Stimulated activated effector memory CD8-positive, alpha-beta T cell treated with anti-CD3 and anti-CD28 coated beads, Interleukin-12 subunit alpha, Interleukin-12 subunit beta, amount 100 ng/mL, for 72 hours (primary cell): ENCODE data around the gene TBC1D8.
A peak's percentile ranks its signal among the peaks of the same experiment; 100 is the strongest.
"Not testable (repeated sequence)": the region's sequence is repeated elsewhere in the genome, so short reads cannot be mapped to it uniquely, and the experiment has no call there.

Experiments
- ATAC-seq: fragments of 150-1000 bp; cut with Tn5 transposase; 2 replicates; pipeline ENCODE4 v1.10.0; 2021
- DNase-seq, 2 donors: peaks; one replicate each; pipeline ENCODE4 v3.0.0; 2021 to 2022; ENCODE audit warnings: low spot score in 2 of 2
- H3K27ac Mint-ChIP-seq: one replicate; pipeline ENCODE4 v1.8.0; 2022; ENCODE audit warnings: mild to moderate bottlenecking, mixed read lengths
- H3K36me3 Mint-ChIP-seq: one replicate; pipeline ENCODE4 v1.8.0; 2022; ENCODE audit warnings: mild to moderate bottlenecking, mixed read lengths
- H3K4me1 Mint-ChIP-seq: one replicate; pipeline ENCODE4 v1.8.0; 2022; ENCODE audit warnings: mixed read lengths
- H3K4me3 Mint-ChIP-seq: one replicate; pipeline ENCODE4 v1.8.0; 2022; ENCODE audit warnings: mild to moderate bottlenecking, mixed read lengths
- H3K9me3 Mint-ChIP-seq: one replicate; pipeline ENCODE4 v1.8.0; 2022; ENCODE audit warnings: mixed read lengths

The TBC1D8 gene

DNA sequence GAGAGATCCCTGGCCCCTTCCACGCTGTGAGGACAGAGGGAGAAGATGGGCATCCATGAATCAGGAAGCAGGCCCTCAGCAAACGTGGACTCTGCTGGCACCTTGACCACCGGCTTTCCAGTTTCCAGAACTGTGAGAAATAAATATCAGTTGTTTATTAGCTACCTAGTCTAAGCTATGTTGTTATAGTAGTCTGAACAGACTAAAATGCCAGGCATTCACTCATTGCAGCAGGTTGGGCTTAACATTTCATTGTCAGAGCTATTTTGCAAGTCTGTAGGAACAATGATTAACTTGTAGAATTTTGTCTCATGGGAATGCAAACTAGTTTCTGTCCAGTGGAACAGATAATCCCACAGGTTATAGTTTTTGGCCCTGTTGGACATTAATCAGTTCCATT is 24.8 kb upstream of the TBC1D8 start:
- DNase-seq (no peak), ATAC-seq (no peak)
- H3K27ac Mint-ChIP-seq = no peak overlapping the region
- H3K4me1 Mint-ChIP-seq = peaks cover 7% of the 10 kb centered on the region
- no peaks in the 10 kb centered on the region for H3K36me3 Mint-ChIP-seq
- no peak overlapping the region for H3K4me3 Mint-ChIP-seq
- H3K9me3 Mint-ChIP-seq = no peaks in the 10 kb centered on the region

DNA sequence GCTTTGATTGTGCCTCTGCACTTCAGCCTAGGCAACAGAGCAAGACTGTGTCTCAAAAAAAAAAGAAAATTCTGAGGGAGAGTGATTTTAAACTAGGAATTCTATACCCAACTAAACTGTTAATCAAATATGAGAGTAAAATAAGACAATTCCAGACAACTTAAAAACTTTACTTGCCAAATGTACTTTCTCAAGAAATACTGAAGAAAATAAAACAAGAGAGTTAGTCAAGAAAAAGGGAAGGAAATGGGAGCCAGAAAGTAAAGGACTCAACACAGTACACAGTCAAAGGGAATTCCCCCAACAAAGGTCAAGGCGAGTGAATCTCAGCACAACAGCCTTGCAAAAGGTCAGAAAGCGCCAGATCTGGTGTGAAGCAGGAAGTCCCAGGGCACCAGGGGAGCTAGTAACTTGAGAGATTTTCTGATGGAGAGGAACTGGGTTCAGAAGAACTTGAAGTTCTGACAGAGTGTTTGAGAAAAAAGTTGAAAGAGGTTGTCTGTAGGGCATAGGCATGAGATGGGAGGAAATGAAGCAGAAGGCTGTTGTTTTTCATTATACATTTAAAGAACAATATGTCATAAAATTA is 22.6 kb upstream of the TBC1D8 start:
- H3K4me1 Mint-ChIP-seq = peaks cover 7% of the 10 kb centered on the region
- H3K36me3 Mint-ChIP-seq = no peaks in the 10 kb centered on the region
- DNase-seq (no peak), ATAC-seq (peak; percentile 92)
- no peaks in the 10 kb centered on the region for H3K9me3 Mint-ChIP-seq
- H3K27ac Mint-ChIP-seq = peak overlapping the region; percentile 45
- H3K4me3 Mint-ChIP-seq = no peak overlapping the region

DNA sequence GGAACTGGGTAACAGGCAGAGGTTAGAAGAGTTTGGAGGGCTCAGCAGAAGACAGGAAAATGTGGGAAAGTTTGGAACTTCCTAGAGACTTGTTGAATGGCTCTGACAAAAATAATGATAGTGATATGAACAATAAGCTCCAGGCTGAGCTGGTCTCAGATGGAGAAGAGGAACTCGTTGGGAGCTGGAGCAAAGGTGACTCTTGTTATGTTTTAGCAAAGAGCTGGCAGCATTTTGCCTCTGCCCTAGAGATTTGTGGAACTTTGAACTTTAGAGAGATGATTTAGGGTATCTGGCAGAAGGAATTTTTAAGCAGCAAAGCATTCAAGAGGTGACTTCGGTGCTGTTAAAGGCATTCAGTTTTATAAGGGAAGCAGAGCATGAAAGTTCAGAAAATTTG is 18.6 kb upstream of the TBC1D8 start:
- H3K4me1 Mint-ChIP-seq, H3K4me3 Mint-ChIP-seq, H3K36me3 Mint-ChIP-seq, H3K9me3 Mint-ChIP-seq, ATAC-seq, H3K27ac Mint-ChIP-seq, DNase-seq: not testable (repeated sequence)

- ATAC-seq = no peak
- no peak for DNase-seq
- peaks cover 4% of the 10 kb centered on the region for H3K9me3 Mint-ChIP-seq
- no peak overlapping the region for H3K4me3 Mint-ChIP-seq
- peaks cover 1% of the 10 kb centered on the region for H3K4me1 Mint-ChIP-seq
- H3K27ac Mint-ChIP-seq = no peak overlapping the region
- H3K36me3 Mint-ChIP-seq = no peaks in the 10 kb centered on the region
These were observed 17.5 kb upstream of the TBC1D8 start for GRCh38 chr2:101168706-101169105.

- not testable (repeated sequence) for H3K4me1 Mint-ChIP-seq, H3K36me3 Mint-ChIP-seq, H3K27ac Mint-ChIP-seq, H3K9me3 Mint-ChIP-seq, DNase-seq, H3K4me3 Mint-ChIP-seq, ATAC-seq
These were observed 16.4 kb upstream of the TBC1D8 start for GRCh38 chr2:101167532-101167931.

GRCh38 chr2:101164021-101164420 is 12.8 kb upstream of the TBC1D8 start:
- Mint-ChIP-seq H3K36me3 (no peaks in the 10 kb centered on the region), H3K9me3 (peaks cover 4% of the 10 kb centered on the region), H3K4me1 (no peaks in the 10 kb centered on the region), H3K4me3 (no peak overlapping the region), H3K27ac (no peak overlapping the region)
- DNase-seq (no peak), ATAC-seq (no peak)

- no peaks in the 10 kb centered on the region for H3K36me3 Mint-ChIP-seq
- no peak for DNase-seq
- no peaks in the 10 kb centered on the region for H3K4me1 Mint-ChIP-seq
- no peak overlapping the region for H3K27ac Mint-ChIP-seq
- no peak for ATAC-seq
- no peak overlapping the region for H3K4me3 Mint-ChIP-seq
- peaks cover 2% of the 10 kb centered on the region for H3K9me3 Mint-ChIP-seq
These were observed 11.6 kb upstream of the TBC1D8 start for GRCh38 chr2:101162561-101163330.

- Mint-ChIP-seq H3K9me3 (no peaks in the 10 kb centered on the region), H3K4me1 (no peaks in the 10 kb centered on the region), H3K27ac (no peak overlapping the region), H3K36me3 (no peaks in the 10 kb centered on the region), H3K4me3 (no peak overlapping the region)
- DNase-seq (no peak), ATAC-seq (no peak)
These were observed 10.5 kb upstream of the TBC1D8 start for GRCh38 chr2:101161658-101162057.

- Mint-ChIP-seq H3K4me1 (no peaks in the 10 kb centered on the region), H3K27ac (no peak overlapping the region), H3K36me3 (no peaks in the 10 kb centered on the region), H3K9me3 (no peaks in the 10 kb centered on the region), H3K4me3 (no peak overlapping the region)
- ATAC-seq (no peak), DNase-seq (no peak)
These were observed 9.3 kb upstream of the TBC1D8 start for GRCh38 chr2:101160454-101160853.

DNA sequence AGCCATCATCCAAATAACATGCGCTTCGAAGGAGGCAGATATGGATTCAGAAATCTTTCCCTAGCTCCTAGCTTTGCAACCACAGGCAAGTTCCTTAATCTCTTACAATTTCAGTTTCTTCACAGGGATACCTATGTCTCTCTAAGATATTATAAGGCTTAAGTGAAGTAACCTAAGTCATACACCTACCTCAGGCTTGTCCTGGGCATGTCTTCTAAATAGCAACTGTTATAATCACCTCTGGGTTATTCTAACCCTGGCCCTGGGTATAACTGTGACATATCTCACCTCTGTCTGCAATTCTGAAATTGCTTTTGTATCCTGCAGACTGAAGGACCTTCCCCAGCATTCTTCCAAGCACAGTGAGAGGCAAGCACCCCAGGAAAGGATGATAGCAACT is 8.3 kb upstream of the TBC1D8 start:
- no peaks in the 10 kb centered on the region for H3K36me3 Mint-ChIP-seq
- no peak overlapping the region for H3K4me3 Mint-ChIP-seq
- H3K4me1 Mint-ChIP-seq = no peaks in the 10 kb centered on the region
- no peak for ATAC-seq
- no peak overlapping the region for H3K27ac Mint-ChIP-seq
- DNase-seq = no peak
- no peaks in the 10 kb centered on the region for H3K9me3 Mint-ChIP-seq

GRCh38 chr2:101157272-101157671 is 6.1 kb upstream of the TBC1D8 start:
- H3K36me3 Mint-ChIP-seq = no peaks in the 10 kb centered on the region
- ATAC-seq (no peak), DNase-seq (no peak)
- peaks cover 7% of the 10 kb centered on the region for H3K4me1 Mint-ChIP-seq
- H3K27ac Mint-ChIP-seq = no peak overlapping the region
- H3K4me3 Mint-ChIP-seq = no peak overlapping the region
- H3K9me3 Mint-ChIP-seq = no peaks in the 10 kb centered on the region

GRCh38 chr2:101153787-101154186 is 2.6 kb upstream of the TBC1D8 start:
- ATAC-seq (no peak), DNase-seq (no peak)
- Mint-ChIP-seq H3K4me1 (peaks cover 22% of the 10 kb centered on the region), H3K27ac (no peak overlapping the region), H3K36me3 (no peaks in the 10 kb centered on the region), H3K9me3 (no peaks in the 10 kb centered on the region), H3K4me3 (no peak overlapping the region)

- Mint-ChIP-seq H3K4me3 (no peak overlapping the region), H3K36me3 (no peaks in the 10 kb centered on the region), H3K4me1 (peaks cover 22% of the 10 kb centered on the region), H3K27ac (no peak overlapping the region), H3K9me3 (no peaks in the 10 kb centered on the region)
- ATAC-seq = no peak
- no peak for DNase-seq
These were observed 2.0 kb upstream of the TBC1D8 start for GRCh38 chr2:101153077-101153707.

DNA sequence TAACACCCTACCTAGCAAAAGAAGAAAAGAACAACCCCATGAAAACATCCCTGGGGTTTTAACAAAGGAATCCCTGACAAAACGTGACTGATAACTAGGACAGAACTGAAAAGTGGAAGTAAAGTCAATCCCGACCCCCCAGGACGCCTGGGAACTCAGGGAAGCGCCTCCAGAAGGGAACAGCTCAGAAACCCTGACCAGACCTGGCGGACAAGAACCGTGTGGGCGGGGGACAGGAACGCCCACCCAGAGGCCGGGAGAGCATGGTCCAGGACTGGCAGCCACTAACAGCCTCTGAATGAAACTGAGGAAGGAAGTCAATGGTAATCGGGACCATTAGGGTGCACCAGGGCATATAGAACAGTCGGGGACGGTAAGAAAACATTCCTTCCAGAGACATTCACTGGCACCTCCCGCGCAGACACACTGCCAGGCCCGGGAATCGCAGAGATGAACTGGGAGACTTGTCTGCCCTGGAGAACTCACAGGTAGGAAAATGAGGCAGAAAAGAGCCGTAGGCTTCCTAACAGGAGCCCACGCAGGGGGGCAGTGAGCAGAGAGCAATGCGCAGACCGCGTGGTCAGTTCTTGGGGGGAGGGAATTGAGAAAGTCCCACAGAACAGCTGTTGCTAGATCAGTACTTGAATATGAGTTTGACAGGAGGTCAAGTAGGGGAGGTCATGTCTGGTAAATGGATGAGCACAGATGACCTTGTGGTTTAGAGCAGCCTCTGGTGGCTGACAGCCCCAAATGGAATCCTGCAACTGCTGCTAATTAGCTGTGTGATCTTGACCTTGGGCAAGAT is 1.3 kb upstream of the TBC1D8 start:
- Mint-ChIP-seq H3K4me1 (peaks cover 22% of the 10 kb centered on the region), H3K9me3 (no peaks in the 10 kb centered on the region), H3K36me3 (no peaks in the 10 kb centered on the region), H3K4me3 (peak overlapping the region; percentile 70), H3K27ac (no peak overlapping the region)
- no peak for DNase-seq
- peak; percentile 46 for ATAC-seq

DNA sequence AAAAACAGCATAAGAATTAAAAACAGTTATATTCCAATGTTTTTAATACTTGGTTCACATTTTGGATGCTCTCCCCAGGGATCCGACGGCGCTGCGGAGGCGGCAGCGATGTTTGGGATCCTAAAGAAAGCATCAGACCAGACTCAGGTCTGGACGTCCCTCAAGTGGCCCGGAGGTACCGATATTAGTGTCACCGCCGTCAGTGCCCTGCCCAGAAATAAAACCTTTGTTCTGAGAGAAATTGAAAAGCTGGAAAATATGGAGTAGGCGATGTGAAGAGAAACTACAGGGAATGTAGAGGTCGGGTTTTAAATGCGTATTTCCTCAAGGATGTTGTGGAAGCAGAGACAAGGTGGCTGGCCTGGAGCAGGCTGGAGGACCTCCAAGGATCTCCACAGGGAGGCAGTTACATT is 683 bp upstream of the TBC1D8 start:
- no peak overlapping the region for H3K27ac Mint-ChIP-seq
- no peaks in the 10 kb centered on the region for H3K36me3 Mint-ChIP-seq
- ATAC-seq (no peak), DNase-seq (no peak)
- no peaks in the 10 kb centered on the region for H3K9me3 Mint-ChIP-seq
- H3K4me3 Mint-ChIP-seq = peak overlapping the region; percentile 70
- H3K4me1 Mint-ChIP-seq = peaks cover 22% of the 10 kb centered on the region
